HEK293 (cell line): Measurements from ENCODE around the gene VAV2.

Experiments used
- BCL11B ChIP-seq: fragments of 450-650 bp; formaldehyde crosslinking; IDR thresholded peaks from 2 replicates; pipeline ENCODE4 v1.5.1; 2016; ENCODE audit warnings: low read depth, missing biosample characterization, missing genetic modification characterization
- FEZF1 ChIP-seq: fragments of 450-650 bp; formaldehyde crosslinking; IDR thresholded peaks from 2 replicates; pipeline ENCODE4 v1.5.1; 2016; ENCODE audit warnings: missing biosample characterization, missing genetic modification characterization
- GLI4 ChIP-seq: fragments of 450-650 bp; formaldehyde crosslinking; IDR thresholded peaks from 2 replicates; pipeline ENCODE4 v1.5.1; 2016; ENCODE audit warnings: missing biosample characterization, missing genetic modification characterization
- KLF8 ChIP-seq: fragments of 450-650 bp; formaldehyde crosslinking; IDR thresholded peaks from 2 replicates; pipeline ENCODE4 v1.5.1; 2016; ENCODE audit warnings: missing biosample characterization, missing genetic modification characterization
- PRDM1 ChIP-seq: fragments of 450-650 bp; formaldehyde crosslinking; IDR thresholded peaks from 2 replicates; pipeline ENCODE4; 2016; ENCODE audit warnings: missing biosample characterization, missing genetic modification characterization
- SP7 ChIP-seq: fragments of 450-650 bp; formaldehyde crosslinking; IDR thresholded peaks from 2 replicates; pipeline ENCODE4 v1.5.1; 2016; ENCODE audit warnings: missing biosample characterization, missing genetic modification characterization
- ZBTB1 ChIP-seq: fragments of 450-650 bp; formaldehyde crosslinking; IDR thresholded peaks from 2 replicates; pipeline ENCODE4 v1.5.1; 2016; ENCODE audit warnings: missing biosample characterization, missing genetic modification characterization
- ZBTB7A ChIP-seq: fragments of 450-650 bp; formaldehyde crosslinking; IDR thresholded peaks from 2 replicates; pipeline ENCODE4 v1.5.1; 2016; ENCODE audit warnings: low read depth, missing biosample characterization, missing genetic modification characterization
- ZFHX2 ChIP-seq: fragments of 450-650 bp; formaldehyde crosslinking; conservative IDR thresholded peaks from 2 replicates; pipeline ENCODE4 v1.5.1; 2016; ENCODE audit warnings: missing biosample characterization, missing genetic modification characterization
- ZIC2 ChIP-seq: fragments of 450-650 bp; formaldehyde crosslinking; IDR thresholded peaks from 2 replicates; pipeline ENCODE4 v1.5.1; 2016; ENCODE audit warnings: missing biosample characterization, missing genetic modification characterization
- ZNF121 ChIP-seq: fragments of 450-650 bp; formaldehyde crosslinking; IDR thresholded peaks from 2 replicates; pipeline ENCODE4 v1.5.1; 2016; ENCODE audit warnings: missing biosample characterization, missing genetic modification characterization
- ZNF184 ChIP-seq: fragments of 450-650 bp; IDR thresholded peaks from 2 replicates; pipeline ENCODE4 v1.5.1; 2018; ENCODE audit warnings: missing biosample characterization, mild to moderate bottlenecking, missing genetic modification characterization
- ZNF23 ChIP-seq: fragments of 450-650 bp; formaldehyde crosslinking; IDR thresholded peaks from 2 replicates; pipeline ENCODE4 v1.5.1; 2016; ENCODE audit warnings: missing biosample characterization, missing genetic modification characterization, borderline replicate concordance
- ZNF248 ChIP-seq: fragments of 450-650 bp; formaldehyde crosslinking; IDR thresholded peaks from 2 replicates; pipeline ENCODE4 v1.5.1; 2017; ENCODE audit warnings: missing biosample characterization, missing genetic modification characterization
- ZNF274 ChIP-seq, 2 experiments: fragments of 200-500 bp in 1 of 2; fragments of 450-650 bp in 1 of 2; sonication (Bioruptor generic) in 1 of 2; formaldehyde crosslinking in 1 of 2; IDR thresholded peaks; 2 replicates each; pipeline versions ENCODE4 v1.5.1 to v1.6.1; 2014 to 2016; ENCODE audit warnings: borderline replicate concordance in 1 of 2, inconsistent platforms in 1 of 2, low read length in 1 of 2, missing biosample characterization in 1 of 2, missing genetic modification characterization in 1 of 2
- ZNF311 ChIP-seq: fragments of 450-650 bp; formaldehyde crosslinking; IDR thresholded peaks from 2 replicates; pipeline ENCODE4 v1.5.1; 2017; ENCODE audit warnings: missing biosample characterization, missing genetic modification characterization, borderline replicate concordance
- ZNF335 ChIP-seq: fragments of 450-650 bp; formaldehyde crosslinking; conservative IDR thresholded peaks from 2 replicates; pipeline ENCODE4 v1.5.1; 2016; ENCODE audit warnings: missing biosample characterization, missing genetic modification characterization
- ZNF341 ChIP-seq: fragments of 450-650 bp; formaldehyde crosslinking; IDR thresholded peaks from 2 replicates; pipeline ENCODE4; 2016; ENCODE audit warnings: low read depth, missing biosample characterization, missing genetic modification characterization
- ZNF416 ChIP-seq: fragments of 450-650 bp; formaldehyde crosslinking; IDR thresholded peaks from 2 replicates; pipeline ENCODE4 v1.5.1; 2016; ENCODE audit warnings: missing biosample characterization, missing genetic modification characterization
- ZNF48 ChIP-seq: fragments of 450-650 bp; formaldehyde crosslinking; IDR thresholded peaks from 2 replicates; pipeline ENCODE4 v1.5.1; 2016; ENCODE audit warnings: missing biosample characterization, missing genetic modification characterization
- ZNF521 ChIP-seq: fragments of 450-650 bp; formaldehyde crosslinking; IDR thresholded peaks from 2 replicates; pipeline ENCODE4 v1.5.1; 2017; ENCODE audit warnings: missing biosample characterization, mild to moderate bottlenecking, missing genetic modification characterization
- ZNF621 ChIP-seq: fragments of 450-650 bp; formaldehyde crosslinking; IDR thresholded peaks from 2 replicates; pipeline ENCODE4 v1.5.1; 2017; ENCODE audit warnings: missing biosample characterization, missing genetic modification characterization
- ZNF626 ChIP-seq: fragments of 450-650 bp; sonication (Bioruptor Pico); formaldehyde crosslinking; IDR thresholded peaks from 2 replicates; pipeline ENCODE4 v1.5.1; 2018; ENCODE audit warnings: missing biosample characterization, missing genetic modification characterization, inconsistent platforms
- ZNF629 ChIP-seq: fragments of 450-650 bp; formaldehyde crosslinking; IDR thresholded peaks from 2 replicates; pipeline ENCODE4 v1.5.1; 2017; ENCODE audit warnings: missing biosample characterization, missing genetic modification characterization
- ZNF701 ChIP-seq: fragments of 450-650 bp; formaldehyde crosslinking; IDR thresholded peaks from 2 replicates; pipeline ENCODE4 v1.5.1; 2016; ENCODE audit warnings: missing biosample characterization, missing genetic modification characterization
- ZNF76 ChIP-seq: fragments of 450-650 bp; formaldehyde crosslinking; IDR thresholded peaks from 2 replicates; pipeline ENCODE4; 2016; ENCODE audit warnings: low read depth, missing biosample characterization, missing genetic modification characterization, borderline replicate concordance
- ZNF785 ChIP-seq: fragments of 450-650 bp; formaldehyde crosslinking; IDR thresholded peaks from 2 replicates; pipeline ENCODE4 v1.5.1; 2016; ENCODE audit warnings: missing biosample characterization, missing genetic modification characterization
- TF ChIP-seq, protein P1 (sequence below): fragments of 450-650 bp; formaldehyde crosslinking; IDR thresholded peaks from 2 replicates; pipeline ENCODE4 v1.5.1; 2017; ENCODE audit warnings: missing biosample characterization, missing genetic modification characterization
- TF ChIP-seq, protein P2 (sequence below): IDR thresholded peaks from 2 replicates; pipeline ENCODE4 v1.6.1; 2011; ENCODE audit warnings: mild to moderate bottlenecking, low read depth, low read length, borderline replicate concordance
- TF ChIP-seq, protein P3 (sequence below): fragments of 450-650 bp; formaldehyde crosslinking; IDR thresholded peaks from 2 replicates; pipeline ENCODE4 v1.5.1; 2016; ENCODE audit warnings: missing biosample characterization, missing genetic modification characterization
- TF ChIP-seq, protein P4 (sequence below): fragments of 450-650 bp; IDR thresholded peaks from 2 replicates; pipeline ENCODE4 v1.5.1; 2018; ENCODE audit warnings: missing biosample characterization, mild to moderate bottlenecking, missing genetic modification characterization
- TF ChIP-seq, protein P5 (sequence below): fragments of 450-650 bp; formaldehyde crosslinking; IDR thresholded peaks from 2 replicates; pipeline ENCODE4 v1.5.1; 2016; ENCODE audit warnings: missing biosample characterization, missing genetic modification characterization

VAV2 gene

DNA sequence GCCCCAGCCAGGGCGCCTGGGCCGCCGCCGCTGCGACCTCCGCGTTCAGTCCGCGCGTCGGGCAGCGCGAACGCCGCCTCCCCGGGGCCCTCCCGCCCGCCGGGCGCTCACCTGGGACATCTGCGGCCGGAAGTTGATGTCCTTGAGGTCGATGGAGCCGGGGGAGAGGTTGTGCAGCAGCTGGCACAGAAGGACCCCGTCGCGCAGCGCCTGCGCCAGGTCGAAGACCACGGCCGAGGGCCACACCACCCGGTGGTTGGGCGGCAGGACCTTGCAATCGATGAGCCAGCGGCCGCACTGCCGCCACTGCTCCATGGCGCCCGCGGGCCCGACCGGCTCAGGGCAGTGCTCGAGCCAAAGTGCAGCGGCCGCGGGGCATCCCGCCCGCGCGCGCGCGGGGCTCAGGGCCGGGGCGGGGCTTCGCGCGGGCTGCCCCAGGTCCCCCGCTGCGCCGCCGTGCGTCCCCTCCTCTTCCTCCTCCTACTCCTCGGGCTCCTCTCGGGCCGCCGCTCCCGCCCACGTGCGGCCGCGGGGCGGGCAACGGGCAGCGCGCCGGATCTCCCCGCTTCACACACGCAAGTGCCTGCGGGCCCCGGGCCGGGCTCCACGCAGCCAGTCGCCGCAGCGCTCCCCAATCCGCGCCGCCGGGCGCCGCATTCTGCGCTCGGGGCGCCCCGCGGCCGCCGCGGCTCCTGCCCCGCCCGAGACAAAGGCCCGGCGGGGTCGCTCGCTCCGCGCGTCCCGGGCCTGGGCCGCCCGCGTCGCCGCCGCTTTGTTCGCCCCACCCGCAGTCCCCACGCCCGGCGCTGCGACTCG lies at the start of gene VAV2 (continued):
- TF ChIP-seq SP7 (0 out of 2 replicates have a peak, but pooled peaks have one; percentile 16), ZNF311 (tag by site-specific recombination) (no peak), ZIC2 (tag by site-specific recombination) (no peak), FEZF1 (no peak), ZNF184 (no peak), ZNF76 (tag by site-specific recombination) (peak; percentile 36; the same call in 1 of the 2 replicates), KLF8 (tag by site-specific recombination) (no peak), ZNF785 (tag by site-specific recombination) (no peak), ZBTB1 (tag by site-specific recombination) (no peak), ZNF121 (tag by site-specific recombination) (no peak), ZBTB7A (tag by site-specific recombination) (peak; percentile 77; the same call in 1 of the 2 replicates), ZFHX2 (tag by site-specific recombination) (peak; percentile 79), ZNF341 (tag by site-specific recombination) (no peak), GLI4 (tag by site-specific recombination) (no peak), ZNF23 (tag by site-specific recombination) (no peak), BCL11B (tag by site-specific recombination) (no peak), ZNF248 (no peak), ZNF416 (tag by site-specific recombination) (no peak), ZNF521 (tag by site-specific recombination) (no peak), ZNF629 (tag by site-specific recombination) (no peak), ZNF701 (no peak), ZNF621 (tag by site-specific recombination) (no peak), ZNF274 (IDR thresholded peaks at IDR 0.05; ENCODE audit: low read length) (no peak), ZNF274 (tag by site-specific recombination; IDR thresholded peaks at IDR 0.05; ENCODE audit: borderline replicate concordance) (no peak), ZNF48 (tag by site-specific recombination) (no peak), PRDM1 (tag by site-specific recombination) (no peak), ZNF335 (peak; percentile 68), ZNF626 (no peak)
- TF ChIP-seq, protein P1, sequence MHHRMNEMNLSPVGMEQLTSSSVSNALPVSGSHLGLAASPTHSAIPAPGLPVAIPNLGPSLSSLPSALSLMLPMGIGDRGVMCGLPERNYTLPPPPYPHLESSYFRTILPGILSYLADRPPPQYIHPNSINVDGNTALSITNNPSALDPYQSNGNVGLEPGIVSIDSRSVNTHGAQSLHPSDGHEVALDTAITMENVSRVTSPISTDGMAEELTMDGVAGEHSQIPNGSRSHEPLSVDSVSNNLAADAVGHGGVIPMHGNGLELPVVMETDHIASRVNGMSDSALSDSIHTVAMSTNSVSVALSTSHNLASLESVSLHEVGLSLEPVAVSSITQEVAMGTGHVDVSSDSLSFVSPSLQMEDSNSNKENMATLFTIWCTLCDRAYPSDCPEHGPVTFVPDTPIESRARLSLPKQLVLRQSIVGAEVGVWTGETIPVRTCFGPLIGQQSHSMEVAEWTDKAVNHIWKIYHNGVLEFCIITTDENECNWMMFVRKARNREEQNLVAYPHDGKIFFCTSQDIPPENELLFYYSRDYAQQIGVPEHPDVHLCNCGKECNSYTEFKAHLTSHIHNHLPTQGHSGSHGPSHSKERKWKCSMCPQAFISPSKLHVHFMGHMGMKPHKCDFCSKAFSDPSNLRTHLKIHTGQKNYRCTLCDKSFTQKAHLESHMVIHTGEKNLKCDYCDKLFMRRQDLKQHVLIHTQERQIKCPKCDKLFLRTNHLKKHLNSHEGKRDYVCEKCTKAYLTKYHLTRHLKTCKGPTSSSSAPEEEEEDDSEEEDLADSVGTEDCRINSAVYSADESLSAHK: no peak
- TF ChIP-seq, protein P2, sequence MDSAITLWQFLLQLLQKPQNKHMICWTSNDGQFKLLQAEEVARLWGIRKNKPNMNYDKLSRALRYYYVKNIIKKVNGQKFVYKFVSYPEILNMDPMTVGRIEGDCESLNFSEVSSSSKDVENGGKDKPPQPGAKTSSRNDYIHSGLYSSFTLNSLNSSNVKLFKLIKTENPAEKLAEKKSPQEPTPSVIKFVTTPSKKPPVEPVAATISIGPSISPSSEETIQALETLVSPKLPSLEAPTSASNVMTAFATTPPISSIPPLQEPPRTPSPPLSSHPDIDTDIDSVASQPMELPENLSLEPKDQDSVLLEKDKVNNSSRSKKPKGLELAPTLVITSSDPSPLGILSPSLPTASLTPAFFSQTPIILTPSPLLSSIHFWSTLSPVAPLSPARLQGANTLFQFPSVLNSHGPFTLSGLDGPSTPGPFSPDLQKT: no peak
- TF ChIP-seq, protein P3, sequence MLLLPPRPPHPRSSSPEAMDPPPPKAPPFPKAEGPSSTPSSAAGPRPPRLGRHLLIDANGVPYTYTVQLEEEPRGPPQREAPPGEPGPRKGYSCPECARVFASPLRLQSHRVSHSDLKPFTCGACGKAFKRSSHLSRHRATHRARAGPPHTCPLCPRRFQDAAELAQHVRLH (tag by site-specific recombination): no peak
- TF ChIP-seq, protein P4, sequence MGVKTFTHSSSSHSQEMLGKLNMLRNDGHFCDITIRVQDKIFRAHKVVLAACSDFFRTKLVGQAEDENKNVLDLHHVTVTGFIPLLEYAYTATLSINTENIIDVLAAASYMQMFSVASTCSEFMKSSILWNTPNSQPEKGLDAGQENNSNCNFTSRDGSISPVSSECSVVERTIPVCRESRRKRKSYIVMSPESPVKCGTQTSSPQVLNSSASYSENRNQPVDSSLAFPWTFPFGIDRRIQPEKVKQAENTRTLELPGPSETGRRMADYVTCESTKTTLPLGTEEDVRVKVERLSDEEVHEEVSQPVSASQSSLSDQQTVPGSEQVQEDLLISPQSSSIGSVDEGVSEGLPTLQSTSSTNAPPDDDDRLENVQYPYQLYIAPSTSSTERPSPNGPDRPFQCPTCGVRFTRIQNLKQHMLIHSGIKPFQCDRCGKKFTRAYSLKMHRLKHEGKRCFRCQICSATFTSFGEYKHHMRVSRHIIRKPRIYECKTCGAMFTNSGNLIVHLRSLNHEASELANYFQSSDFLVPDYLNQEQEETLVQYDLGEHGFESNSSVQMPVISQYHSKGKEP (tag by site-specific recombination): no peak
- TF ChIP-seq, protein P5, sequence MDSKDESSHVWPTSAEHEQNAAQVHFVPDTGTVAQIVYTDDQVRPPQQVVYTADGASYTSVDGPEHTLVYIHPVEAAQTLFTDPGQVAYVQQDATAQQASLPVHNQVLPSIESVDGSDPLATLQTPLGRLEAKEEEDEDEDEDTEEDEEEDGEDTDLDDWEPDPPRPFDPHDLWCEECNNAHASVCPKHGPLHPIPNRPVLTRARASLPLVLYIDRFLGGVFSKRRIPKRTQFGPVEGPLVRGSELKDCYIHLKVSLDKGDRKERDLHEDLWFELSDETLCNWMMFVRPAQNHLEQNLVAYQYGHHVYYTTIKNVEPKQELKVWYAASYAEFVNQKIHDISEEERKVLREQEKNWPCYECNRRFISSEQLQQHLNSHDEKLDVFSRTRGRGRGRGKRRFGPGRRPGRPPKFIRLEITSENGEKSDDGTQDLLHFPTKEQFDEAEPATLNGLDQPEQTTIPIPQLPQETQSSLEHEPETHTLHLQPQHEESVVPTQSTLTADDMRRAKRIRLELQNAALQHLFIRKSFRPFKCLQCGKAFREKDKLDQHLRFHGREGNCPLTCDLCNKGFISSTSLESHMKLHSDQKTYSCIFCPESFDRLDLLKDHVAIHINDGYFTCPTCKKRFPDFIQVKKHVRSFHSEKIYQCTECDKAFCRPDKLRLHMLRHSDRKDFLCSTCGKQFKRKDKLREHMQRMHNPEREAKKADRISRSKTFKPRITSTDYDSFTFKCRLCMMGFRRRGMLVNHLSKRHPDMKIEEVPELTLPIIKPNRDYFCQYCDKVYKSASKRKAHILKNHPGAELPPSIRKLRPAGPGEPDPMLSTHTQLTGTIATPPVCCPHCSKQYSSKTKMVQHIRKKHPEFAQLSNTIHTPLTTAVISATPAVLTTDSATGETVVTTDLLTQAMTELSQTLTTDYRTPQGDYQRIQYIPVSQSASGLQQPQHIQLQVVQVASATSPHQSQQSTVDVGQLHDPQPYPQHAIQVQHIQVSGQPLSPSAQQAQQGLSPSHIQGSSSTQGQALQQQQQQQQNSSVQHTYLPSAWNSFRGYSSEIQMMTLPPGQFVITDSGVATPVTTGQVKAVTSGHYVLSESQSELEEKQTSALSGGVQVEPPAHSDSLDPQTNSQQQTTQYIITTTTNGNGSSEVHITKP (tag by site-specific recombination): no peak
